NOMO-1 treated with dmso at 0.1 percent for 144 hours (cell line): ENCODE data around the gene PI4K2B.
"Not testable (repeated sequence)": the region's sequence is repeated elsewhere in the genome, so short reads cannot be mapped to it uniquely, and the experiment has no call there.

ENCODE experiments used
- DNase-seq: peaks from one replicate; lab custom pipeline; 2025; ENCODE audit not compliant: unreplicated experiment; lab: John Stamatoyannopoulos, UW

The PI4K2B gene

GRCh38 chr4:25233737-25234389 is at the start of gene PI4K2B:
PI4K2B (plus strand) TSS chr4:25234033; CDS start chr4:25234164, 131 bp downstream.
- peak; percentile 70 for DNase-seq

GRCh38 chr4:25184056-25184455 is 49.8 kb upstream of the PI4K2B start:
- DNase-seq, result no peak

- no peak for DNase-seq
Measured at GRCh38 chr4:25190407-25190806, 43.4 kb upstream of the PI4K2B start.

GRCh38 chr4:25198713-25199112 is 35.1 kb upstream of the PI4K2B start:
- no peak for DNase-seq

GRCh38 chr4:25207997-25208396 is 25.8 kb upstream of the PI4K2B start:
- DNase-seq, result no peak

- DNase-seq, result no peak
Measured at GRCh38 chr4:25209702-25210101, 24.1 kb upstream of the PI4K2B start.

- no peak for DNase-seq
Measured at GRCh38 chr4:25211721-25212120, 22.1 kb upstream of the PI4K2B start.

GRCh38 chr4:25212822-25213221 is 21.0 kb upstream of the PI4K2B start:
- DNase-seq, result no peak

- no peak for DNase-seq
Measured at GRCh38 chr4:25213347-25213979, 20.4 kb upstream of the PI4K2B start.

GRCh38 chr4:25214750-25215149 is 19.1 kb upstream of the PI4K2B start:
- DNase-seq, result not testable (repeated sequence)

- DNase-seq, result no peak
Measured at GRCh38 chr4:25215511-25215910, 18.3 kb upstream of the PI4K2B start.

GRCh38 chr4:25221377-25221776 is 12.5 kb upstream of the PI4K2B start:
- no peak for DNase-seq

- DNase-seq, result no peak
Measured at GRCh38 chr4:25223802-25224375, 9.9 kb upstream of the PI4K2B start.

GRCh38 chr4:25229804-25230203 is 4.0 kb upstream of the PI4K2B start:
- DNase-seq, result no peak

GRCh38 chr4:25233194-25233593 is 639 bp upstream of the PI4K2B start:
- no peak for DNase-seq

GRCh38 chr4:25234390-25235370 is 847 bp downstream of the PI4K2B start:
- DNase-seq, result peak; percentile 68

- no peak for DNase-seq
Measured at GRCh38 chr4:25235401-25235800, 1.6 kb downstream of the PI4K2B start.

- DNase-seq, result not testable (repeated sequence)
Measured at GRCh38 chr4:25236030-25236429, 2.2 kb downstream of the PI4K2B start.

GRCh38 chr4:25236971-25237370 is 3.1 kb downstream of the PI4K2B start:
- no peak for DNase-seq

- DNase-seq, result no peak
Measured at GRCh38 chr4:25238052-25238451, 4.2 kb downstream of the PI4K2B start.

- not testable (repeated sequence) for DNase-seq
Measured at GRCh38 chr4:25239528-25239927, 5.7 kb downstream of the PI4K2B start.
